IMR-90 (cell line): ENCODE results near the gene C19orf53. TPM values are rescaled to one million over a fixed set of nuclear protein-coding genes. Genes with fewer than 3 reads are reported as not detected.

Experiments used
- ATAC-seq: fragments of 200-7000 bp; cut with Tn5 transposase; 2 replicates; pipeline ENCODE4 v1.9.1; 2020; ENCODE audit warnings: low read depth, mild to moderate bottlenecking, moderate library complexity
- BruUV-seq: library from RNA; stranded (reverse); fragments of 400-500 nt; replicated peaks from 2 replicates; lab custom pipeline; 2021; lab: Mats Ljungman, UMichigan
- CTCF ChIA-PET: fragments of 300-600 bp; formaldehyde crosslinking; extraction: SDS; loops from one replicate; lab custom pipeline; 2021; ENCODE audit warnings: antibody characterized with exemption; lab: Yijun Ruan, JAX
- POLR2A ChIA-PET: fragments of 300-600 bp; sonication (Branson Sonifier 250); formaldehyde crosslinking; loops from one replicate; lab custom pipeline; 2022; ENCODE audit warnings: antibody characterized with exemption; ENCODE audit not compliant: unreplicated experiment; lab: Charles Lee
- DNase-seq: peaks from one replicate; pipeline ENCODE4 v3.0.0; 2013
- H2AFZ ChIP-seq: replicated peaks from 2 replicates; pipeline ENCODE3; 2013; ENCODE audit warnings: low read length, mild to moderate bottlenecking; ENCODE audit not compliant: poor library complexity
- H2AK5ac ChIP-seq: 2 replicates; pipeline ENCODE4 v1.6.1; 2013; ENCODE audit warnings: low read depth, low read length, inconsistent platforms
- H2AK9ac ChIP-seq: replicated peaks from 2 replicates; pipeline ENCODE3; 2013; ENCODE audit warnings: mild to moderate bottlenecking, low read depth, low read length, moderate library complexity; ENCODE audit not compliant: poor library complexity
- H2BK120ac ChIP-seq: 2 replicates; pipeline ENCODE4 v1.6.1; 2013; ENCODE audit warnings: low read depth, low read length, inconsistent platforms
- H2BK15ac ChIP-seq: 3 replicates; pipeline ENCODE4 v1.6.1; 2013; ENCODE audit warnings: low read depth, low read length, inconsistent platforms
- H2BK20ac ChIP-seq: 2 replicates; pipeline ENCODE4 v1.6.1; 2013; ENCODE audit warnings: low read depth, mild to moderate bottlenecking, inconsistent platforms, low read length, moderate library complexity
- H2BK5ac ChIP-seq: 2 replicates; pipeline ENCODE4 v1.6.1; 2013; ENCODE audit warnings: mild to moderate bottlenecking, low read depth, low read length, inconsistent platforms; ENCODE audit not compliant: poor library complexity, severe bottlenecking
- H3K14ac ChIP-seq: replicated peaks from 2 replicates; pipeline ENCODE4 v1.6.1; 2013; ENCODE audit warnings: low read depth, low read length, inconsistent platforms
- H3K18ac ChIP-seq: 2 replicates; pipeline ENCODE4 v1.6.1; 2013; ENCODE audit warnings: low read depth, low read length, control low read depth
- H3K23ac ChIP-seq: 2 replicates; pipeline ENCODE4 v1.6.1; 2013; ENCODE audit warnings: low read depth, low read length, inconsistent platforms
- H3K27ac ChIP-seq: 2 replicates; pipeline ENCODE4 v1.5.1; 2013; ENCODE audit warnings: mild to moderate bottlenecking, control low read depth, low read length; ENCODE audit not compliant: insufficient read depth
- H3K27me3 ChIP-seq: 2 replicates; pipeline ENCODE4 v1.6.1; 2013; ENCODE audit warnings: low read length; ENCODE audit not compliant: control insufficient read depth, insufficient read depth
- H3K36me3 ChIP-seq: 2 replicates; pipeline ENCODE4 v1.6.1; 2013; ENCODE audit warnings: low read length, mixed read lengths; ENCODE audit not compliant: control insufficient read depth, insufficient read depth
- H3K4ac ChIP-seq: 2 replicates; pipeline ENCODE4 v1.6.1; 2013; ENCODE audit warnings: low read depth, low read length, inconsistent platforms
- H3K4me1 ChIP-seq: 2 replicates; pipeline ENCODE4 v1.6.1; 2013; ENCODE audit warnings: low read length, mixed read lengths; ENCODE audit not compliant: control insufficient read depth, insufficient read depth
- H3K4me2 ChIP-seq: 2 replicates; pipeline ENCODE4 v1.6.1; 2013; ENCODE audit warnings: low read depth, mild to moderate bottlenecking, control low read depth, low read length, moderate library complexity
- H3K4me3 ChIP-seq: 2 replicates; pipeline ENCODE4 v1.5.1; 2013; ENCODE audit warnings: low read depth, mild to moderate bottlenecking, control low read depth, low read length, moderate library complexity; ENCODE audit not compliant: insufficient read depth
- H3K56ac ChIP-seq: 2 replicates; pipeline ENCODE4 v1.6.1; 2013; ENCODE audit warnings: low read length, inconsistent platforms; ENCODE audit not compliant: insufficient read depth; ENCODE audit errors: extremely low read depth
- H3K79me1 ChIP-seq, 2 experiments: 2 replicates each; pipeline ENCODE4 v1.6.1; 2013; ENCODE audit warnings: low read length in 2 of 2, inconsistent platforms in 1 of 2, low read depth in 1 of 2
- H3K9ac ChIP-seq: 2 replicates; pipeline ENCODE4 v1.6.1; 2013; ENCODE audit warnings: low read depth, low read length, control low read depth
- H3K9me1 ChIP-seq: 2 replicates; pipeline ENCODE4 v1.6.1; 2013; ENCODE audit warnings: low read length, inconsistent platforms; ENCODE audit not compliant: insufficient read depth
- H3K9me3 ChIP-seq: 2 replicates; pipeline ENCODE4 v1.6.1; 2013; ENCODE audit warnings: low read length; ENCODE audit not compliant: control insufficient read depth, insufficient read depth
- H4K20me1 ChIP-seq: 2 replicates; pipeline ENCODE4 v1.6.1; 2013; ENCODE audit warnings: low read length, inconsistent platforms; ENCODE audit not compliant: insufficient read depth
- H4K5ac ChIP-seq: 2 replicates; pipeline ENCODE4 v1.6.1; 2013; ENCODE audit warnings: mild to moderate bottlenecking, low read depth, low read length, control low read depth
- H4K8ac ChIP-seq, 2 experiments: 2 replicates each; pipeline ENCODE4 v1.6.1; 2013; ENCODE audit warnings: low read depth in 2 of 2, low read length in 2 of 2, control low read depth in 1 of 2, inconsistent platforms in 1 of 2
- H4K91ac ChIP-seq: 2 replicates; pipeline ENCODE4 v1.6.1; 2013; ENCODE audit warnings: low read depth, low read length, inconsistent platforms; ENCODE audit not compliant: insufficient read depth
- BHLHE40 ChIP-seq: fragments of 150-350 bp; IDR thresholded peaks from 2 replicates; pipeline ENCODE4 v1.6.1; 2016; ENCODE audit warnings: mild to moderate bottlenecking, low read depth, low read length
- CEBPB ChIP-seq: IDR thresholded peaks from 2 replicates; pipeline ENCODE4 v1.6.1; 2012; ENCODE audit warnings: low read depth, low read length, improper control_type of control experiment
- CHD1 ChIP-seq: IDR thresholded peaks from 2 replicates; pipeline ENCODE4 v1.6.1; 2012; ENCODE audit warnings: low read depth, low read length, improper control_type of control experiment
- CTCF ChIP-seq: conservative IDR thresholded peaks from 2 replicates; pipeline ENCODE4 v1.5.1; 2012; ENCODE audit warnings: mild to moderate bottlenecking, low read depth, low read length, improper control_type of control experiment
- ELK1 ChIP-seq: fragments of 150-350 bp; IDR thresholded peaks from 2 replicates; pipeline ENCODE4 v1.6.1; 2016; ENCODE audit warnings: low read depth, mild to moderate bottlenecking, low read length, moderate library complexity, borderline replicate concordance
- FOS ChIP-seq: fragments of 150-350 bp; IDR thresholded peaks from 2 replicates; pipeline ENCODE4 v1.6.1; 2016; ENCODE audit warnings: low read depth, low read length
- MAFK ChIP-seq: IDR thresholded peaks from 2 replicates; pipeline ENCODE4 v1.6.1; 2012; ENCODE audit warnings: low read depth, low read length, improper control_type of control experiment
- MAZ ChIP-seq: IDR thresholded peaks from 2 replicates; pipeline ENCODE4 v1.6.1; 2012; ENCODE audit warnings: low read depth, mild to moderate bottlenecking, low read length, improper control_type of control experiment, moderate library complexity, borderline replicate concordance
- MXI1 ChIP-seq: IDR thresholded peaks from 2 replicates; pipeline ENCODE4 v1.6.1; 2012; ENCODE audit warnings: low read depth, mild to moderate bottlenecking, low read length, moderate library complexity, borderline replicate concordance
- NFE2L2 ChIP-seq: fragments of 150-350 bp; IDR thresholded peaks from 2 replicates; pipeline ENCODE4 v1.6.1; 2016; ENCODE audit warnings: low read depth, mild to moderate bottlenecking, low read length
- POLR2A ChIP-seq: IDR thresholded peaks from 2 replicates; pipeline ENCODE4 v1.6.1; 2012; ENCODE audit warnings: mild to moderate bottlenecking, low read depth, low read length
- RCOR1 ChIP-seq: IDR thresholded peaks from 2 replicates; pipeline ENCODE4 v1.6.1; 2012; ENCODE audit warnings: mild to moderate bottlenecking, low read length, improper control_type of control experiment; ENCODE audit not compliant: insufficient replicate concordance
- RFX5 ChIP-seq: IDR thresholded peaks from 2 replicates; pipeline ENCODE4 v1.8.0; 2012; ENCODE audit warnings: low read depth, mild to moderate bottlenecking, low read length, moderate library complexity
- SMC3 ChIP-seq: fragments of 150-350 bp; IDR thresholded peaks from 2 replicates; pipeline ENCODE4 v1.6.1; 2016; ENCODE audit warnings: low read depth, mild to moderate bottlenecking, antibody characterized with exemption, low read length, moderate library complexity
- USF2 ChIP-seq: fragments of 150-350 bp; IDR thresholded peaks from 2 replicates; pipeline ENCODE4 v1.6.1; 2017; ENCODE audit warnings: mild to moderate bottlenecking, antibody characterized with exemption, low read length, low read depth
- WGBS, 2 experiments: methylation state at CpG; one replicate each; pipeline versions ENCODE4 v1.1.5 to v1.1.7; 2013; ENCODE audit warnings: missing lambda C conversion rate in 2 of 2; ENCODE audit not compliant: insufficient read length in 1 of 2; ENCODE audit errors: extremely low coverage in 2 of 2; 5-methylcytosine and 5-hydroxymethylcytosine counted together
- dilution Hi-C: fragments of 300-500 bp; cut with HindIII; formaldehyde crosslinking; loops from one replicate; pipeline ENCODE4 v1.14.3; 2018; ENCODE audit warnings: low sequenced_read_pairs; ENCODE audit not compliant: unreplicated experiment
- in situ Hi-C: fragments of 300-500 bp; cut with MboI; formaldehyde crosslinking; loops from 3 replicates; pipeline ENCODE4 v1.14.3; 2019; ENCODE audit warnings: low sequenced_read_pairs, inconsistent platforms, mixed read lengths
- intact Hi-C: fragments of 100-400 bp; cut with micrococcal nuclease; formaldehyde crosslinking; loops from 2 replicates; pipeline ENCODE4 v1.10.0; 2022
- polyA plus RNA-seq, 3 experiments: library from polyadenylated mRNA; depleted of rRNA; stranded (reverse); fragments of >200 nt; gene quantifications; 2 replicates each; pipeline ENCODE4 v1.2.3, GENCODE V29; 2012; ENCODE audit warnings: low replicate concordance in 1 of 3
- total RNA-seq: library from RNA; depleted of rRNA; stranded (reverse); fragments of >200 nt; gene quantifications from 2 replicates; pipeline ENCODE4 v1.2.3, GENCODE V29; 2012

Gene C19orf53
- total and polyA plus RNA-seq, 2 of the 4 experiments (the other 2 are of a cell fraction): 61.3 to 290 TPM

GRCh38 chr19:13817615-13818371 lies 43.5 kb downstream of the C19orf53 start:
- ATAC-seq: peak; percentile 18; the same call in 1 of the 2 replicates
- 63% methylated on average over 11 of the region's 35 CpGs; no CpG with 5 or more reads in 1 of the 2 experiments for WGBS, 2 experiments
- TF ChIP-seq NFE2L2 (no peak), POLR2A (no peak), USF2 (no peak), RFX5 (no peak), CHD1 (no peak), CEBPB (no peak), MAFK (no peak), SMC3 (no peak), ELK1 (no peak), BHLHE40 (no peak), MAZ (no peak), RCOR1 (no peak), CTCF (no peak), FOS (no peak), MXI1 (no peak)

More at GRCh38 chr19:13817615-13818371, 43.5 kb downstream of the C19orf53 start:
- dilution Hi-C loops: no loop called here
- Histone ChIP-seq H3K4me1 (no peaks in the 10 kb centered on the region), H3K27me3 (no peaks in the 10 kb centered on the region), H2AK9ac (no peak overlapping the region), H4K8ac (no peak overlapping the region), H3K4me2 (no peak overlapping the region), H4K91ac (no peak overlapping the region), H3K36me3 (peaks cover 60% of the 10 kb centered on the region), H3K14ac (no peak overlapping the region), H3K79me1 (peaks cover 0 to 12% of the 10 kb centered on the region in 2 experiments; a peak in 2 of 4 replicates), H3K56ac (no peak overlapping the region), H2BK120ac (no peak overlapping the region), H2BK15ac (no peak overlapping the region), H2AK5ac (no peak overlapping the region), H4K5ac (no peak overlapping the region), H3K9me1 (peaks cover 2% of the 10 kb centered on the region; the same call in 1 of the 2 replicates), H3K9me3 (no peaks in the 10 kb centered on the region), H3K18ac (no peak overlapping the region), H2BK5ac (no peak overlapping the region), H2BK20ac (no peak overlapping the region), H3K9ac (no peak overlapping the region), H2AFZ (peak overlapping the region; percentile 58), H3K23ac (no peak overlapping the region), H3K4ac (no peak overlapping the region), H4K20me1 (peaks cover 4% of the 10 kb centered on the region), H3K27ac (no peak overlapping the region), H3K4me3 (no peak overlapping the region)
- CTCF ChIA-PET: no interaction called here
- in situ Hi-C loops: no loop called here
- BruUV-seq: no TSS peak
- intact Hi-C loops: no loop called here
- no peak for DNase-seq
- POLR2A ChIA-PET: no interaction called here
